SK-N-MC (cell line): ENCODE data around the gene STK33.
"Not testable (repeated sequence)": the region's sequence is repeated elsewhere in the genome, so short reads cannot be mapped to it uniquely, and the experiment has no call there.

Experiments
- DNase-seq: peaks from one replicate; pipeline ENCODE4 v3.0.0-alpha.2; 2011; ENCODE audit warnings: low read depth, low spot score
- H3K27ac ChIP-seq: fragments of 200-600 bp; sonication (generic); 2 replicates; pipeline ENCODE4 v1.5.1; 2016; ENCODE audit warnings: mixed run types
- H3K36me3 ChIP-seq: fragments of 200-600 bp; sonication (generic); 2 replicates; pipeline ENCODE4 v1.6.1; 2017; ENCODE audit warnings: antibody characterized with exemption, low read length, mixed read lengths; ENCODE audit not compliant: insufficient read depth
- H3K4me3 ChIP-seq: fragments of 200-600 bp; sonication (generic); 2 replicates; pipeline ENCODE4 v1.5.1; 2016
- H3K9ac ChIP-seq: fragments of 200-600 bp; sonication (generic); 2 replicates; pipeline ENCODE4 v1.8.0; 2017; ENCODE audit warnings: mixed run types, mixed read lengths; ENCODE audit not compliant: insufficient read length
- H3K9me3 ChIP-seq: fragments of 200-600 bp; sonication (generic); 2 replicates; pipeline ENCODE4 v1.6.1; 2017; ENCODE audit warnings: low read depth, mild to moderate bottlenecking, antibody characterized with exemption, low read length, moderate library complexity, mixed read lengths
- EZH2 ChIP-seq: fragments of 200-600 bp; sonication (generic); IDR thresholded peaks from one replicate; pipeline ENCODE4 v1.6.1; 2017; ENCODE audit warnings: antibody characterized with exemption
- FOXP2 ChIP-seq: optimal IDR thresholded peaks from 2 replicates; pipeline ENCODE3; 2011; ENCODE audit warnings: mild to moderate bottlenecking, moderate library complexity; ENCODE audit not compliant: insufficient read depth; ENCODE audit errors: extremely low read length, control extremely low read depth
- POLR2AphosphoS5 ChIP-seq: IDR thresholded peaks from 2 replicates; pipeline ENCODE4 v1.6.1; 2012; ENCODE audit warnings: mild to moderate bottlenecking, low read depth, low read length, borderline replicate concordance

STK33 gene

DNA sequence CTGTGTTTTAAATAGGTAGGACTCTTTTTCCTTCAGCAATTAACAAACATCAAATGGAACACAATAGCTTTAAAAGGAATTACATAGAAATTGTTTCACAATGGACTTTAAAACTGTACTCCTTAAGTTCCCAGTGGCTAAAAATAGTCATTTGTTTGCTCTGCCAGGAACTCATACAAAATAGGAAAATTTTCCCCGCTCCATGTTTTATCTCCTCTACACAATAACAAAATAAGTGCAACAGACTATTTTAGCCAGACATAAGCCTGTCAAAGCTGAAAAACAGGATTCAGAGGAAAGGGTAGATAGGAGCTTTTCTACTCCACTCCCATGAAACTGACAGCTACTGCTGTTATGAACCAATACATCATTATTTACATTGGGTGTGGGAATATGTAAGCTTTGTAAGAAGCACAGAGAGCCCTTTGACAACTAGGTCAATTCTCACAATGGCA lies 90.1 kb downstream of the STK33 start:
- no peaks in the 10 kb centered on the region for H3K36me3 ChIP-seq
- no peak for TF ChIP-seq FOXP2
- H3K27ac ChIP-seq, result no peak overlapping the region
- H3K9me3 ChIP-seq, result no peaks in the 10 kb centered on the region
- no peak overlapping the region for H3K4me3 ChIP-seq
- H3K9ac ChIP-seq, result no peak overlapping the region
- no peak for DNase-seq

DNA sequence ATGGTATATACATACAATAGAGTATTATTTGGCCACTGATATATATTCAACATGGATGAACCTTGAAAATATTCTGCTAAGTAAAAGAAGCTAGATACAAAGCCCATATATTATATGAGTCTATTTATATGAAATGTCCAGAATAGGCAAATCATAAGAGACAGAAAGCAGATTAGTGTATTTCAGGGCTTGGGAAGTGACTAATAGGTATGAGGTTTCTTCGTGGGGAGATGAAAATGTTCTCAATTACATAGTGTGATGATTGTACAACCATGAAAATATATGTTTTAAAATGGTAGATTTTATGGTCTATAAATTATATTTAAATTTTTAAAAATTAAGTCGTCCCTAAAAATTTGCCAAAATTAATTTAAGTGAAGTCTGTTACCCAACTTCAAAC lies 92.2 kb downstream of the STK33 start:
- no peaks in the 10 kb centered on the region for H3K9me3 ChIP-seq
- H3K36me3 ChIP-seq, result no peaks in the 10 kb centered on the region
- no peak overlapping the region for H3K4me3 ChIP-seq
- no peak overlapping the region for H3K9ac ChIP-seq
- TF ChIP-seq FOXP2 (no peak), POLR2AphosphoS5 (no peak), EZH2 (no peak)
- DNase-seq, result no peak
- H3K27ac ChIP-seq, result no peak overlapping the region

DNA sequence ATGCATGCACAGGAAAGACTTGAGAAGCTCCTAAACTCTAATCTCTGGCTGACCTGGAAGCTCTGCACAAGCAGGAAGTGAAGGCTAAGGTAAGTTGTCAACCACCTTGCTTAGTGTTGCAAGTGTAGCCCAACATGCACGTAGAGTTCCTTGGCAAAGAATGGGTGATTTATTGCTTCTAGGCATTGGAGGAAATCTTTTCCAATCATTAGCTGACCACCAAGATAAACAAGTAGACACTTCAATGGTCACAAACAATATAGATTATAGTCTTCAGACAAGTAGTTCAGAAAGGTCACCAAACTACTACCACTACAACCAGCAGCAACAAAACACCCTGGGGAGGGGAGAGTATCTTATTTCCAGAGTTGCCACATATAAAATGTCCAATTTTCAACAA lies 105.6 kb downstream of the STK33 start:
- Histone ChIP-seq H3K9me3 (no peaks in the 10 kb centered on the region), H3K9ac (no peak overlapping the region), H3K27ac (no peak overlapping the region), H3K36me3 (no peaks in the 10 kb centered on the region), H3K4me3 (no peak overlapping the region)
- no peak for DNase-seq
- TF ChIP-seq FOXP2, result no peak
- no peak for TF ChIP-seq POLR2AphosphoS5
- no peak for TF ChIP-seq EZH2

DNA sequence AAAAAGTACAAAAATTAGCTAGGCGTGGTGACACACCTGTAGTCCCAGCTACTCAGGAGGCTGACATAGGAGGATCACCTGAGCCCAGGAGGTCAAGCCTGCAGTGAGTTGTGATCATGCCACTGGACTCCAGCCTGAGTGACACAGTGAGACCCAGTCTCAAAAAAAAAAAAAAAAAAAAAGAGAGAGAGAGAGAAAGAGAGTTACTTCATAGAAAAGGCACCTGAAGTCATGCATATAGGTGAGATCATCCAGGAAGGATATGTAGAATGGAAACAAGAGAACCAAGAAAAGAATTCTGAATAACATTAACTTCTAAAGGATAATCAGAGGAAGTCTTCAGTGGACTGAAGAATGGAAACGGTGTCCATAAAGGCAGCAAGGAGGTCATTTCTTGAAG lies 106.8 kb downstream of the STK33 start:
- Histone ChIP-seq H3K9ac (no peak overlapping the region), H3K27ac (no peak overlapping the region), H3K9me3 (no peaks in the 10 kb centered on the region), H3K36me3 (no peaks in the 10 kb centered on the region), H3K4me3 (no peak overlapping the region)
- DNase-seq, result no peak
- TF ChIP-seq EZH2 (no peak), POLR2AphosphoS5 (no peak)

DNA sequence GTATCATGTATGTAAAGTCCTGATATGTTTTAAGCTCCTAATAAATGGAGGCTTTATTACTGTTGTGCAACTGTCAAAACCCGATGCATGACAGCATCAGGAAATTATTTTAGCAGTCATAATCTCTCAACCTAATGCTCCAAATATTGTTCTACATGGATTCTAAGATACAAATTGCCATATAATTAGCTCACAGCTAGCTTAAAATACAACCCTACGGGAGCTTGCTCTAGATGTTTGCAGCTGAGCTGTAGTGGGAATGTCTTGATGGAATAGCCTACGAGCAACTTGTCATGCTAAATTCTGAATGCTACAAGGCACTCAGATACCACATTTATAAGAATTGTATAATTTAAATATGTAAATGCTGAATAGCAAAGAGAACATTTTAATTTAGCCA lies 109.8 kb downstream of the STK33 start:
- Histone ChIP-seq H3K4me3 (no peak overlapping the region), H3K9me3 (no peaks in the 10 kb centered on the region), H3K27ac (no peak overlapping the region), H3K9ac (no peak overlapping the region), H3K36me3 (no peaks in the 10 kb centered on the region)
- no peak for DNase-seq
- TF ChIP-seq FOXP2 (no peak), POLR2AphosphoS5 (no peak), EZH2 (no peak)

DNA sequence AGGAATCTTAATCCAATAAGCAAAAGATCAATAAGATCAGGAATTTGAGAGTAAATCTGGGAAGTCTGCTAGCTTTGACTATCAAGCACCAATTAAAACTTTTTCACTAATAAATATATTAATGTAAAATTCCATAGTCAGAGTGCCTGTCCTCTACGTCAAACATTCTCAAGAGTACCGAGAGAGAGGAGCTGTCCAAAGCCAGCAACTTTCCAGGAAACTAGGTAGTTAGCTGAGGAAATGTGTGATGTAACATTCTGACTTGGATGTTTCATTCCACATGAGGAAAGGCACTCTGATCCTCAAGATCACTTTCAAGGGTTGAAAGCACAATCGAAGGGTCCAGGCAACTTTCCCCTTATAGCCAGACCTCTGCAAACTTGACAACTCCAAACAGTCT lies 113.2 kb downstream of the STK33 start:
- Histone ChIP-seq H3K9me3 (no peaks in the 10 kb centered on the region), H3K36me3 (no peaks in the 10 kb centered on the region), H3K4me3 (no peak overlapping the region), H3K27ac (no peak overlapping the region), H3K9ac (no peak overlapping the region)
- no peak for DNase-seq
- TF ChIP-seq FOXP2 (no peak), EZH2 (no peak), POLR2AphosphoS5 (no peak)

DNA sequence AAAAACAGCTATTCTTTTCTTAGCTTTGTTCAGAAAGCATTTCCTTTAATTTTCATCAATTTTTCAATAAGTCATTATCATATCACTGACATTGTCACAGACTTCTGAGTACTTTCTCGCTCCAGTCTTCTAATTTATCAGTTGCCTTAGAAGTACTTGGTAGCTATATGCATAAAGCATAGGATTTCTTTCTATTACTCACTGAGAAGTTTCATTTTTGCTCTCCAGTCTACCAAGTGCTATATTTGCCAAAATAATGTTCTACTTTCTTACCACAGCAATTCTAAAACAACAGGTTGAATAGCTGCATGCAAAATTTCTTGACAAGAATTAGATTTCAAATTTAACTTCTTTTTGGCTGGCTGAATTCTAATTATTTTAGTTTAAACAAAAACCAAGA lies 116.3 kb downstream of the STK33 start:
- no peak for DNase-seq
- no peaks in the 10 kb centered on the region for H3K9me3 ChIP-seq

DNA sequence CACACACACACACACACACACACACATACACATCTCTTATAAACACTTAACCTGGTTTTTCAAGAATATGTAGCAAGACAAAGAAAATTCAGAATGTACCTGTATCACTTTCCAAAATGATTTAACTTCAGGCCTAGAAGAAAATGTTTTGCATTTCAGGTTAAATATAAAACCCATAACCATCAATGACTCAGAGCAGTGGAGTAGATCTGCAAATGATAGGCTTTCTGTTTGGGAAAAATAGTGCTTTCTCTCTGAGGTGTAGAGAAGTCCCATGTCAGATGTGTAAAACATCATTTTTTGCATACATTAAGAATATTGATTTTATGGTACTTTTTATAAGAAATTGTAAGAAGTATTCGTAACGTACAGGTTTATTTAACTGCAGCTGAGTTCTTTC lies 116.9 kb downstream of the STK33 start:
- Histone ChIP-seq H3K9me3 (no peaks in the 10 kb centered on the region), H3K4me3 (no peak overlapping the region), H3K36me3 (no peaks in the 10 kb centered on the region), H3K9ac (no peak overlapping the region), H3K27ac (no peak overlapping the region)
- DNase-seq, result no peak
- no peak for TF ChIP-seq FOXP2
- no peak for TF ChIP-seq EZH2
- no peak for TF ChIP-seq POLR2AphosphoS5

More for the DNA sequence above, 116.3 kb downstream of the STK33 start:
- H3K36me3 ChIP-seq, result no peaks in the 10 kb centered on the region
- no peak overlapping the region for H3K27ac ChIP-seq
- no peak overlapping the region for H3K9ac ChIP-seq
- TF ChIP-seq EZH2 (no peak), POLR2AphosphoS5 (no peak), FOXP2 (no peak)
- no peak overlapping the region for H3K4me3 ChIP-seq

DNA sequence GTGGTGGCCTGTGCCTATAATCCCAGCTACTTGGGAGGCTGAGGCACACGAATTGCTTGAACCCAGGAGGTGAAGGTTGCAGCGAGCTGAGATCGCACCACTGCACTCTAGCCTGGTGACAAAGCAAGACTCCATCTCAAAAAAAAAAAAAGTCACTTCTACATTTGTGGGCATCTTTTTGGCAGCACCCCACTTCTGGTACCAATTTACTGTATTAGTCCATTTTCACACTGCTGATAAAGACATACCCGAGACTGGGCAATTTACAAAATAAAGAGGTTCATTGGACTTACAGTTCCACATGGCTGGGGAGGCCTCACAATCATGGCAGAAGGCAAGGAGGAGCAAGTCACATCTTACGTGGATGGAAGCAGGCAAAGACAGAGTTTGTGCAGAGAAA lies 126.2 kb downstream of the STK33 start:
- not testable (repeated sequence) for DNase-seq, H3K27ac ChIP-seq, H3K36me3 ChIP-seq

DNA sequence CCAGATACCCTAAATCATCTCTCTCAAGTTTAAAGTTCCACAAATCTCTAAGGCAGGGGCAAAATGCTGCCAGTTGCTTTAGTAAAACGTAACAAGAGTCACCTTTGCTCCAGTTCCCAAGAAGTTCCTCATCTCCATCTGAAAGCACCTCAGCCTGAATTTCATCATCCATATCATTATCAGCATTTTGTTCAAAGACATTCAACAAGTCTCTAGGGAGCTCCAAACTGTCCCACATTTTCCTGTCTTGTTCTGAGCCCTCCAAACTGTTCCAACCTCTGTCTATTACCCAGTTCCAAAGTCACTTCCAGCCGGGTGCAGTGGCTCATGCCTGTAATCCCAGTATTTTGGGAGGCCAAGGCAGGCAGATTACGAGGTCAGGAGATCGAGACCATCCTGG lies 126.7 kb downstream of the STK33 start:
- not testable (repeated sequence) for H3K4me3 ChIP-seq, H3K27ac ChIP-seq, H3K36me3 ChIP-seq, H3K9me3 ChIP-seq, DNase-seq, H3K9ac ChIP-seq

More for the DNA sequence above, 126.2 kb downstream of the STK33 start:
- not testable (repeated sequence) for H3K9ac ChIP-seq, H3K4me3 ChIP-seq, H3K9me3 ChIP-seq

DNA sequence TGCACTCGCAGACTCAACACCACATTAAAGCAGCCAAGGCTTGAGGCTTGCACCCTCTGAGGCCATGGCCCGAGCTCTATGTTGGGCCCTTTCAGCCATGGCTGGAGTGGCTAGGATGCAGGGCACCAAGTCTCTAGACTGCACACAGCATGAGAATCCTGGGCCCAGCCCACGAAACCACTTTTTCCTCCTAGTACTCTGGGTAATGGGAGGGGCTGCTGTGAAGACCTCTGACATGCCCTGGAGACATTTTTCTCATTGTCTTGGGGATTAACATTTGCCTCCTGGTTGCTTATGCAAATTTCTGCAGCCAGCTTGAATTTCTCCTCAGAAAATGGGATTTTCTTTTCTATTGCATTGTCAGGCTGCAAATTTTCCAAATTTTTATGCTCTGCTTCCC lies 127.1 kb downstream of the STK33 start:
- H3K36me3 ChIP-seq, H3K4me3 ChIP-seq, H3K9me3 ChIP-seq, H3K9ac ChIP-seq, H3K27ac ChIP-seq, DNase-seq: not testable (repeated sequence)
